ENCODE data around the gene TRIOBP.

TRIOBP gene

GRCh38 chr22:37746366-37747079 is 49.7 kb downstream of the TRIOBP start:
- TF ChIP-seq TAF1 (IDR thresholded peaks at IDR 0.05; ENCODE audit: borderline replicate concordance, insufficient read depth, low read length) (no peak), POLR2AphosphoS5 (IDR thresholded peaks at IDR 0.05; ENCODE audit: low read depth, low read length) (0 out of 2 replicates have a peak, but pooled peaks have one; percentile 12)

- TF ChIP-seq REST (IDR thresholded peaks at IDR 0.05; ENCODE audit: insufficient read depth in 1 of 2, low read depth in 2 of 2, low read length in 2 of 2) = no peak
- peak; percentile 72; the same call in 1 of the 2 replicates for TF ChIP-seq POLR2AphosphoS5 (IDR thresholded peaks at IDR 0.05; ENCODE audit: low read depth, low read length)
- TF ChIP-seq FOXP2 (optimal IDR thresholded peaks at IDR 0.05; ENCODE audit: borderline replicate concordance, extremely low read depth, extremely low read length, insufficient read depth) = peak; percentile 87
- 0 out of 2 replicates have a peak, but pooled peaks have one; percentile 27 for TF ChIP-seq SIN3A (IDR thresholded peaks at IDR 0.05; ENCODE audit: borderline replicate concordance, insufficient read depth, low read length)
- TF ChIP-seq TAF1 (IDR thresholded peaks at IDR 0.05; ENCODE audit: borderline replicate concordance, insufficient read depth, low read length) = peak; percentile 53; the same call in 1 of the 2 replicates
These were observed 50.3 kb downstream of the TRIOBP start for GRCh38 chr22:37747080-37747714.

- TF ChIP-seq FOXP2 (optimal IDR thresholded peaks at IDR 0.05; ENCODE audit: borderline replicate concordance, extremely low read depth, extremely low read length, insufficient read depth) (no peak), TAF1 (IDR thresholded peaks at IDR 0.05; ENCODE audit: borderline replicate concordance, insufficient read depth, low read length) (peak; percentile 6; the same call in 1 of the 2 replicates)
These were observed 50.9 kb downstream of the TRIOBP start for GRCh38 chr22:37747715-37748100.

- TF ChIP-seq SIN3A (IDR thresholded peaks at IDR 0.05; ENCODE audit: borderline replicate concordance, insufficient read depth, low read length) = no peak
- TF ChIP-seq TAF1 (IDR thresholded peaks at IDR 0.05; ENCODE audit: borderline replicate concordance, insufficient read depth, low read length) = no peak
- no peak for TF ChIP-seq POLR2AphosphoS5 (IDR thresholded peaks at IDR 0.05; ENCODE audit: low read depth, low read length)
- no peak for TF ChIP-seq FOXP2 (optimal IDR thresholded peaks at IDR 0.05; ENCODE audit: borderline replicate concordance, extremely low read depth, extremely low read length, insufficient read depth)
- TF ChIP-seq REST (IDR thresholded peaks at IDR 0.05; ENCODE audit: insufficient read depth in 1 of 2, low read depth in 2 of 2, low read length in 2 of 2) = no peak
These were observed 51.8 kb downstream of the TRIOBP start for GRCh38 chr22:37748659-37749058.

GRCh38 chr22:37749226-37749625 is 52.4 kb downstream of the TRIOBP start:
- TF ChIP-seq TAF1 (IDR thresholded peaks at IDR 0.05; ENCODE audit: borderline replicate concordance, insufficient read depth, low read length) = no peak
- TF ChIP-seq FOXP2 (optimal IDR thresholded peaks at IDR 0.05; ENCODE audit: borderline replicate concordance, extremely low read depth, extremely low read length, insufficient read depth) = no peak
- TF ChIP-seq POLR2AphosphoS5 (IDR thresholded peaks at IDR 0.05; ENCODE audit: low read depth, low read length) = no peak

- TF ChIP-seq POLR2AphosphoS5 (IDR thresholded peaks at IDR 0.05; ENCODE audit: low read depth, low read length) = no peak
- TF ChIP-seq SIN3A (IDR thresholded peaks at IDR 0.05; ENCODE audit: borderline replicate concordance, insufficient read depth, low read length) = no peak
- no peak for TF ChIP-seq REST (IDR thresholded peaks at IDR 0.05; ENCODE audit: insufficient read depth in 1 of 2, low read depth in 2 of 2, low read length in 2 of 2)
- no peak for TF ChIP-seq TAF1 (IDR thresholded peaks at IDR 0.05; ENCODE audit: borderline replicate concordance, insufficient read depth, low read length)
- no peak for TF ChIP-seq FOXP2 (optimal IDR thresholded peaks at IDR 0.05; ENCODE audit: borderline replicate concordance, extremely low read depth, extremely low read length, insufficient read depth)
These were observed 53.2 kb downstream of the TRIOBP start for GRCh38 chr22:37749831-37750595.
